GM19025 (cell line): Measurements from ENCODE around the gene RPS3.
"Not testable (repeated sequence)": the region's sequence is repeated elsewhere in the genome, so short reads cannot be mapped to it uniquely, and the experiment has no call there.

Source experiments
- ATAC-seq: cut with Tn5 transposase; IDR thresholded peaks from one replicate; pipeline ENCODE4 v1.9.1; 2021; ENCODE audit warnings: mild to moderate bottlenecking, low read depth, moderate library complexity; ENCODE audit not compliant: unreplicated experiment

RPS3 gene

GRCh38 chr11:75409971-75410370 is 10.7 kb downstream of the RPS3 start:
- not testable (repeated sequence) for ATAC-seq

GRCh38 chr11:75413146-75413545 is 13.8 kb downstream of the RPS3 start:
- ATAC-seq = not testable (repeated sequence)

GRCh38 chr11:75413864-75414263 is 14.5 kb downstream of the RPS3 start:
- ATAC-seq = no peak

GRCh38 chr11:75420224-75421034 is 21.1 kb downstream of the RPS3 start:
- ATAC-seq = no peak

GRCh38 chr11:75421035-75421602 is 21.8 kb downstream of the RPS3 start:
- no peak for ATAC-seq

GRCh38 chr11:75421902-75422247 is 22.6 kb downstream of the RPS3 start:
- no peak for ATAC-seq

GRCh38 chr11:75422248-75423231 is 23.2 kb downstream of the RPS3 start:
- ATAC-seq = no peak

GRCh38 chr11:75423721-75424120 is 24.4 kb downstream of the RPS3 start:
- no peak for ATAC-seq

GRCh38 chr11:75424396-75424795 is 25.1 kb downstream of the RPS3 start:
- no peak for ATAC-seq

GRCh38 chr11:75425422-75425821 is 26.1 kb downstream of the RPS3 start:
- no peak for ATAC-seq

- no peak for ATAC-seq
Measured at GRCh38 chr11:75426720-75427086, 27.4 kb downstream of the RPS3 start.

GRCh38 chr11:75427181-75427580 is 27.9 kb downstream of the RPS3 start:
- ATAC-seq = no peak

GRCh38 chr11:75428281-75428724 is 29.0 kb downstream of the RPS3 start:
- ATAC-seq = peak; percentile 72

GRCh38 chr11:75428989-75429640 is 29.8 kb downstream of the RPS3 start:
- no peak for ATAC-seq

GRCh38 chr11:75429641-75429901 is 30.3 kb downstream of the RPS3 start:
- no peak for ATAC-seq

GRCh38 chr11:75429902-75430713 is 30.8 kb downstream of the RPS3 start:
- ATAC-seq = peak; percentile 37

GRCh38 chr11:75430714-75431532 is 31.6 kb downstream of the RPS3 start:
- ATAC-seq = no peak

GRCh38 chr11:75431533-75432525 is 32.5 kb downstream of the RPS3 start:
- no peak for ATAC-seq
